ENCODE results near the gene PER1. TPM values are rescaled to one million over a fixed set of nuclear protein-coding genes. Genes with fewer than 3 reads are reported as not detected.

PER1 gene
- total and polyA plus RNA-seq, 9 of the 15 experiments (the other 6 are each of a cell fraction or from before 2014, with no cell fraction given) = 0.13 to 26.0 (median 3.4) TPM

DNA sequence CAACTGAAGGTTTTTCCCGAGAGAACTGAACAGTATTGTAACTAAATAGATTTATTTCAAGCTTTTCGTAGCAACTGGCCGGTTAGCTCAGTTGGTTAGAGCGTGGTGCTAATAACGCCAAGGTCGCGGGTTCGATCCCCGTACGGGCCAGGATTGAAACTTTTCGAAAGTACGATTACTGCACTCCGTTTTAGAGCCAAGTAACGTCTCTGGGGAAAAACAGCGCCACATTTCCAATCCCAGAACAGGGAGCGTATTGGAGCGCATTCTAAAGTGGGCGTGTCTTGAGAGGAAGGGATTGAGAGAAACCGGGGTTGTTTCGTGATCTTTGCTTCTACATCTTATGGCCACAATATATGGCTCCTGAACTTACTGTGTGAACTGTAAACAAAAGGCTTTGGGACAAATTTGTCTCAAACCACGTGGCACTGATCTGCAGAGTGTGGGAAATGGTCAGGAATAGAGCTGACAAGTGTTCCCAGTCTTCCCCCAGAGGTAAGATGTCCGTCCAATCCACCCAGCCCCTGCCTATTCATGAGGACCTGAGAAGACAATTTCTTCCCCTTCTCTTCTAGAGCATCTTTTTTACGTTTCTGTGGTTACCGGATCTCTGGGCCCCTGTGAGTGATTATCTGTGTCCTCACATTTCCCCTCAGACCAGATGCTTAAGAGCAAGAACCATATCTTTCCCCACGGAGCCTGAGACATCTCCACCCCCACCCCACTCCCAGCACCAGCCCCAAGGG is 35.5 kb upstream of the PER1 start (continued):
- TF ChIP-seq, protein P1, sequence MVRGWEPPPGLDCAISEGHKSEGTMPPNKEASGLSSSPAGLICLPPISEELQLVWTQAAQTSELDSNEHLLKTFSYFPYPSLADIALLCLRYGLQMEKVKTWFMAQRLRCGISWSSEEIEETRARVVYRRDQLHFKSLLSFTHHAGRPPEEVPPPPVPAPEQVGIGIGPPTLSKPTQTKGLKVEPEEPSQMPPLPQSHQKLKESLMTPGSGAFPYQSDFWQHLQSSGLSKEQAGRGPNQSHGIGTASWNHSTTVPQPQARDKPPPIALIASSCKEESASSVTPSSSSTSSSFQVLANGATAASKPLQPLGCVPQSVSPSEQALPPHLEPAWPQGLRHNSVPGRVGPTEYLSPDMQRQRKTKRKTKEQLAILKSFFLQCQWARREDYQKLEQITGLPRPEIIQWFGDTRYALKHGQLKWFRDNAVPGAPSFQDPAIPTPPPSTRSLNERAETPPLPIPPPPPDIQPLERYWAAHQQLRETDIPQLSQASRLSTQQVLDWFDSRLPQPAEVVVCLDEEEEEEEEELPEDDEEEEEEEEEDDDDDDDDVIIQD (CRISPR knock-in tag; IDR thresholded peaks at IDR 0.05) = no peak
- TF ChIP-seq POU5F1 (IDR thresholded peaks at IDR 0.05; ENCODE audit: borderline replicate concordance, low read depth, low read length, partially characterized antibody) (no peak), TCF3 (CRISPR knock-in tag; IDR thresholded peaks at IDR 0.05) (0 out of 2 replicates have a peak, but pooled peaks have one; percentile 37), SRF (CRISPR knock-in tag; IDR thresholded peaks at IDR 0.05) (no peak), ZNF586 (CRISPR knock-in tag; conservative IDR thresholded peaks at IDR 0.05) (no peak), ZFP36 (IDR thresholded peaks at IDR 0.05; ENCODE audit: low read depth, low read length, partially characterized antibody) (peak; percentile 3), HDAC1 (IDR thresholded peaks at IDR 0.05) (peak in 1 of 2 experiments; percentile 68; a peak in 1 of 4 replicates), ATF1 (CRISPR knock-in tag; IDR thresholded peaks at IDR 0.05) (no peak), ATF1 (tag; IDR thresholded peaks at IDR 0.05) (peak; percentile 35; the same call in 1 of the 2 replicates), TRIM28 (IDR thresholded peaks at IDR 0.05) (no peak), E2F3 (CRISPR knock-in tag; IDR thresholded peaks at IDR 0.05) (no peak), ZNF584 (CRISPR knock-in tag; IDR thresholded peaks at IDR 0.05; ENCODE audit: low read depth) (no peak), WHSC1 (IDR thresholded peaks at IDR 0.05; ENCODE audit: low read length) (no peak), RCOR1 (IDR thresholded peaks at IDR 0.05; ENCODE audit: borderline replicate concordance in 1 of 2, low read depth in 2 of 2, low read length in 2 of 2) (peak in 1 of 2 experiments; percentile 11; a peak in 1 of 4 replicates)
- TF ChIP-seq, protein P2, sequence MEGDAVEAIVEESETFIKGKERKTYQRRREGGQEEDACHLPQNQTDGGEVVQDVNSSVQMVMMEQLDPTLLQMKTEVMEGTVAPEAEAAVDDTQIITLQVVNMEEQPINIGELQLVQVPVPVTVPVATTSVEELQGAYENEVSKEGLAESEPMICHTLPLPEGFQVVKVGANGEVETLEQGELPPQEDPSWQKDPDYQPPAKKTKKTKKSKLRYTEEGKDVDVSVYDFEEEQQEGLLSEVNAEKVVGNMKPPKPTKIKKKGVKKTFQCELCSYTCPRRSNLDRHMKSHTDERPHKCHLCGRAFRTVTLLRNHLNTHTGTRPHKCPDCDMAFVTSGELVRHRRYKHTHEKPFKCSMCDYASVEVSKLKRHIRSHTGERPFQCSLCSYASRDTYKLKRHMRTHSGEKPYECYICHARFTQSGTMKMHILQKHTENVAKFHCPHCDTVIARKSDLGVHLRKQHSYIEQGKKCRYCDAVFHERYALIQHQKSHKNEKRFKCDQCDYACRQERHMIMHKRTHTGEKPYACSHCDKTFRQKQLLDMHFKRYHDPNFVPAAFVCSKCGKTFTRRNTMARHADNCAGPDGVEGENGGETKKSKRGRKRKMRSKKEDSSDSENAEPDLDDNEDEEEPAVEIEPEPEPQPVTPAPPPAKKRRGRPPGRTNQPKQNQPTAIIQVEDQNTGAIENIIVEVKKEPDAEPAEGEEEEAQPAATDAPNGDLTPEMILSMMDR (IDR thresholded peaks at IDR 0.05 in 2 of 3, conservative IDR thresholded peaks at IDR 0.05 in 1 of 3; ENCODE audit: insufficient read depth in 2 of 3, low read depth in 1 of 3, low read length in 3 of 3) = 0 out of 6 replicates have a peak, but pooled peaks of 2 of the 3 experiments have one; percentile 6 to 19
- TF ChIP-seq, protein P3, sequence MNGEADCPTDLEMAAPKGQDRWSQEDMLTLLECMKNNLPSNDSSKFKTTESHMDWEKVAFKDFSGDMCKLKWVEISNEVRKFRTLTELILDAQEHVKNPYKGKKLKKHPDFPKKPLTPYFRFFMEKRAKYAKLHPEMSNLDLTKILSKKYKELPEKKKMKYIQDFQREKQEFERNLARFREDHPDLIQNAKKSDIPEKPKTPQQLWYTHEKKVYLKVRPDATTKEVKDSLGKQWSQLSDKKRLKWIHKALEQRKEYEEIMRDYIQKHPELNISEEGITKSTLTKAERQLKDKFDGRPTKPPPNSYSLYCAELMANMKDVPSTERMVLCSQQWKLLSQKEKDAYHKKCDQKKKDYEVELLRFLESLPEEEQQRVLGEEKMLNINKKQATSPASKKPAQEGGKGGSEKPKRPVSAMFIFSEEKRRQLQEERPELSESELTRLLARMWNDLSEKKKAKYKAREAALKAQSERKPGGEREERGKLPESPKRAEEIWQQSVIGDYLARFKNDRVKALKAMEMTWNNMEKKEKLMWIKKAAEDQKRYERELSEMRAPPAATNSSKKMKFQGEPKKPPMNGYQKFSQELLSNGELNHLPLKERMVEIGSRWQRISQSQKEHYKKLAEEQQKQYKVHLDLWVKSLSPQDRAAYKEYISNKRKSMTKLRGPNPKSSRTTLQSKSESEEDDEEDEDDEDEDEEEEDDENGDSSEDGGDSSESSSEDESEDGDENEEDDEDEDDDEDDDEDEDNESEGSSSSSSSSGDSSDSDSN (IDR thresholded peaks at IDR 0.05; ENCODE audit: borderline replicate concordance in 1 of 2, low read depth in 2 of 2, low read length in 2 of 2) = 0 out of 4 replicates have a peak, but pooled peaks have one; percentile 30 to 61
- TF ChIP-seq, protein P4, sequence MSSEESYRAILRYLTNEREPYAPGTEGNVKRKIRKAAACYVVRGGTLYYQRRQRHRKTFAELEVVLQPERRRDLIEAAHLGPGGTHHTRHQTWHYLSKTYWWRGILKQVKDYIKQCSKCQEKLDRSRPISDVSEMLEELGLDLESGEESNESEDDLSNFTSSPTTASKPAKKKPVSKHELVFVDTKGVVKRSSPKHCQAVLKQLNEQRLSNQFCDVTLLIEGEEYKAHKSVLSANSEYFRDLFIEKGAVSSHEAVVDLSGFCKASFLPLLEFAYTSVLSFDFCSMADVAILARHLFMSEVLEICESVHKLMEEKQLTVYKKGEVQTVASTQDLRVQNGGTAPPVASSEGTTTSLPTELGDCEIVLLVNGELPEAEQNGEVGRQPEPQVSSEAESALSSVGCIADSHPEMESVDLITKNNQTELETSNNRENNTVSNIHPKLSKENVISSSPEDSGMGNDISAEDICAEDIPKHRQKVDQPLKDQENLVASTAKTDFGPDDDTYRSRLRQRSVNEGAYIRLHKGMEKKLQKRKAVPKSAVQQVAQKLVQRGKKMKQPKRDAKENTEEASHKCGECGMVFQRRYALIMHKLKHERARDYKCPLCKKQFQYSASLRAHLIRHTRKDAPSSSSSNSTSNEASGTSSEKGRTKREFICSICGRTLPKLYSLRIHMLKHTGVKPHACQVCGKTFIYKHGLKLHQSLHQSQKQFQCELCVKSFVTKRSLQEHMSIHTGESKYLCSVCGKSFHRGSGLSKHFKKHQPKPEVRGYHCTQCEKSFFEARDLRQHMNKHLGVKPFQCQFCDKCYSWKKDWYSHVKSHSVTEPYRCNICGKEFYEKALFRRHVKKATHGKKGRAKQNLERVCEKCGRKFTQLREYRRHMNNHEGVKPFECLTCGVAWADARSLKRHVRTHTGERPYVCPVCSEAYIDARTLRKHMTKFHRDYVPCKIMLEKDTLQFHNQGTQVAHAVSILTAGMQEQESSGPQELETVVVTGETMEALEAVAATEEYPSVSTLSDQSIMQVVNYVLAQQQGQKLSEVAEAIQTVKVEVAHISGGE (CRISPR knock-in tag; IDR thresholded peaks at IDR 0.05) = no peak

Data from K562 (cell line).